Endothelial cell of umbilical vein (primary cell): ENCODE results near the gene TMEM178B. TPM values are rescaled to one million over a fixed set of nuclear protein-coding genes. Genes with fewer than 3 reads are reported as not detected.

ENCODE experiments used
- BruUV-seq: library from RNA; stranded (reverse); fragments of 400-500 nt; replicated peaks from 2 replicates; lab custom pipeline; 2021; lab: Mats Ljungman, UMichigan
- CTCF ChIA-PET: fragments of 300-600, 350-600 bp; sonication (Branson Sonifier 250); formaldehyde crosslinking; loops from one replicate; lab custom pipeline; 2021; ENCODE audit warnings: antibody characterized with exemption, inconsistent platforms; lab: Charles Lee
- POLR2A ChIA-PET: fragments of 300-600, 350-600 bp; sonication (Branson Sonifier 250); formaldehyde crosslinking; loops from one replicate; lab custom pipeline; 2021; ENCODE audit warnings: antibody characterized with exemption, inconsistent platforms; lab: Charles Lee
- DNase-seq: peaks from one replicate; pipeline ENCODE4 v3.0.0-alpha.2; 2011; ENCODE audit warnings: low read depth, low spot score
- FAIRE-seq: peaks from 2 replicates; lab custom pipeline; 2011; peaks lifted over from hg19 to GRCh38; lab: Jason Lieb, UNC
- H2AFZ ChIP-seq: 2 replicates; pipeline ENCODE4 v1.6.0; 2012; ENCODE audit warnings: low read depth, low read length, control low read depth, inconsistent platforms
- H3K27ac ChIP-seq: 2 replicates; pipeline ENCODE4 v1.5.1; 2011; ENCODE audit warnings: low read depth, mild to moderate bottlenecking, control low read depth, low read length, moderate library complexity; ENCODE audit not compliant: insufficient read depth
- H3K27me3 ChIP-seq, 2 experiments: 2 replicates each; pipeline versions ENCODE4 v1.6.0 to v1.6.1; 2011; ENCODE audit warnings: low read length in 2 of 2, mixed read lengths in 1 of 2; ENCODE audit not compliant: control insufficient read depth in 2 of 2, insufficient read depth in 2 of 2
- H3K36me3 ChIP-seq, 2 experiments: 2 replicates in 1 of 2; 3 replicates in 1 of 2; pipeline ENCODE4 v1.5.1; 2011; ENCODE audit warnings: low read length in 2 of 2, mild to moderate bottlenecking in 1 of 2, moderate library complexity in 1 of 2; ENCODE audit not compliant: control insufficient read depth in 2 of 2, insufficient read depth in 2 of 2; ENCODE audit errors: extremely low read depth in 1 of 2
- H3K4me1 ChIP-seq: 3 replicates; pipeline ENCODE4 v1.5.1; 2011; ENCODE audit warnings: mild to moderate bottlenecking, low read length; ENCODE audit not compliant: control insufficient read depth, insufficient read depth; ENCODE audit errors: extremely low read depth
- H3K4me2 ChIP-seq: 2 replicates; pipeline ENCODE4 v1.6.1; 2011; ENCODE audit warnings: low read length, control low read depth, mixed read lengths; ENCODE audit not compliant: insufficient read depth
- H3K4me3 ChIP-seq, 3 experiments: fragments of 200-600 bp in 1 of 3; sonication (generic), shearing (Covaris generic) in 1 of 3; replicated peaks in 1 of 3; 2 replicates each; pipeline ENCODE4 v1.5.1; 2011 to 2016; ENCODE audit warnings: control low read depth in 3 of 3, low read length in 3 of 3, mild to moderate bottlenecking in 2 of 3, inconsistent platforms in 1 of 3, low read depth in 1 of 3, moderate library complexity in 1 of 3; ENCODE audit not compliant: insufficient read depth in 1 of 3
- H3K79me2 ChIP-seq: 2 replicates; pipeline ENCODE4 v1.6.0; 2012; ENCODE audit warnings: low read length, inconsistent platforms; ENCODE audit not compliant: control insufficient read depth, insufficient read depth
- H3K9ac ChIP-seq: replicated peaks from 2 replicates; pipeline ENCODE3; 2011; ENCODE audit warnings: low read length, control low read depth; ENCODE audit not compliant: insufficient read depth; ENCODE audit errors: extremely low read depth
- H3K9me1 ChIP-seq: replicated peaks from 3 replicates; pipeline ENCODE4 v1.6.0; 2011; ENCODE audit warnings: mild to moderate bottlenecking, low read length; ENCODE audit not compliant: control insufficient read depth, insufficient read depth; ENCODE audit errors: extremely low read depth
- H3K9me3 ChIP-seq: replicated peaks from 2 replicates; pipeline ENCODE4 v1.5.1; 2012; ENCODE audit warnings: low read length, inconsistent platforms; ENCODE audit not compliant: control insufficient read depth, insufficient read depth
- H4K20me1 ChIP-seq: replicated peaks from 2 replicates; pipeline ENCODE3; 2011; ENCODE audit warnings: mild to moderate bottlenecking, low read length; ENCODE audit not compliant: control insufficient read depth, insufficient read depth; ENCODE audit errors: extremely low read depth
- EZH2 ChIP-seq: IDR thresholded peaks from 2 replicates; pipeline ENCODE4 v1.6.1; 2012; ENCODE audit warnings: borderline replicate concordance, low read depth, mild to moderate bottlenecking, moderate library complexity, low read length, inconsistent platforms; ENCODE audit not compliant: severe bottlenecking
- FOS ChIP-seq: IDR thresholded peaks from 2 replicates; pipeline ENCODE4 v1.6.1; 2011; ENCODE audit warnings: mild to moderate bottlenecking, low read length, moderate library complexity, borderline replicate concordance; ENCODE audit not compliant: insufficient read depth
- GATA2 ChIP-seq: IDR thresholded peaks from 2 replicates; pipeline ENCODE4 v1.7.0; 2011; ENCODE audit warnings: low read depth, mild to moderate bottlenecking, moderate library complexity, mixed read lengths, low read length; ENCODE audit not compliant: insufficient read length, insufficient read depth
- JUN ChIP-seq: IDR thresholded peaks from 2 replicates; pipeline ENCODE4 v1.6.1; 2011; ENCODE audit warnings: borderline replicate concordance, low read depth; ENCODE audit not compliant: insufficient read length, insufficient read depth
- MYC ChIP-seq: IDR thresholded peaks from one replicate; pipeline ENCODE4 v1.6.1; 2011; ENCODE audit warnings: mild to moderate bottlenecking, low read depth, low read length
- POLR2A ChIP-seq: IDR thresholded peaks from 2 replicates; pipeline ENCODE4 v1.6.1; 2012; ENCODE audit warnings: low read depth, mild to moderate bottlenecking, control low read depth, low read length
- POLR2AphosphoS5 ChIP-seq: IDR thresholded peaks from 2 replicates; pipeline ENCODE4 v1.6.1; 2012; ENCODE audit warnings: low read depth, mild to moderate bottlenecking, control low read depth, low read length, moderate library complexity; ENCODE audit not compliant: insufficient read depth
- dilution Hi-C: fragments of 300-500 bp; cut with MboI; formaldehyde crosslinking; loops from one replicate; pipeline ENCODE4 v1.15.0; 2019; ENCODE audit warnings: low sequenced_read_pairs; ENCODE audit not compliant: extremely low pct_ligation_motif_present
- intact Hi-C: fragments of 100-400 bp; cut with micrococcal nuclease; formaldehyde crosslinking; loops from one replicate; pipeline ENCODE4 v1.10.0; 2022
- polyA plus RNA-seq, 4 experiments: library from polyadenylated mRNA; depleted of rRNA in 3 of 4; stranded (reverse) in 3 of 4; unstranded in 1 of 4; fragments of >200 nt; gene quantifications; 2 replicates each; pipeline versions ENCODE4 v1.2.1 to v1.2.3, GENCODE V29; 2011 to 2012; ENCODE audit warnings: missing spikeins in 1 of 4
- total RNA-seq: library from RNA; stranded (reverse); gene quantifications from 2 replicates; pipeline ENCODE4 v1.2.3, GENCODE V29; 2021
- TF ChIP-seq, protein P1 (sequence below), 2 donors: IDR thresholded peaks; 1 replicate in 1 of 2; 2 replicates in 1 of 2; pipeline ENCODE4 v1.5.1; 2011; ENCODE audit warnings: low read length in 2 of 2, mild to moderate bottlenecking in 2 of 2, moderate library complexity in 2 of 2, control low read depth in 1 of 2, inconsistent platforms in 1 of 2, low read depth in 1 of 2; ENCODE audit not compliant: insufficient read depth in 1 of 2; ENCODE audit errors: extremely low read depth in 1 of 2

Gene TMEM178B
- total and polyA plus RNA-seq, 2 donors (not counting 3 experiments of a cell fraction or from before 2014, with no cell fraction given) = not detected

GRCh38 chr7:141312395-141312794 is 238.5 kb downstream of the TMEM178B start:
- intact Hi-C loops = no loop called here
- BruUV-seq = no TSS peak
- no peaks in the 10 kb centered on the region for H3K27me3 ChIP-seq
- H3K4me2 ChIP-seq = no peak overlapping the region
- FAIRE-seq = no peak
- no peak for TF ChIP-seq JUN
- TF ChIP-seq EZH2 = no peak
- TF ChIP-seq MYC = no peak
- TF ChIP-seq, protein P1, sequence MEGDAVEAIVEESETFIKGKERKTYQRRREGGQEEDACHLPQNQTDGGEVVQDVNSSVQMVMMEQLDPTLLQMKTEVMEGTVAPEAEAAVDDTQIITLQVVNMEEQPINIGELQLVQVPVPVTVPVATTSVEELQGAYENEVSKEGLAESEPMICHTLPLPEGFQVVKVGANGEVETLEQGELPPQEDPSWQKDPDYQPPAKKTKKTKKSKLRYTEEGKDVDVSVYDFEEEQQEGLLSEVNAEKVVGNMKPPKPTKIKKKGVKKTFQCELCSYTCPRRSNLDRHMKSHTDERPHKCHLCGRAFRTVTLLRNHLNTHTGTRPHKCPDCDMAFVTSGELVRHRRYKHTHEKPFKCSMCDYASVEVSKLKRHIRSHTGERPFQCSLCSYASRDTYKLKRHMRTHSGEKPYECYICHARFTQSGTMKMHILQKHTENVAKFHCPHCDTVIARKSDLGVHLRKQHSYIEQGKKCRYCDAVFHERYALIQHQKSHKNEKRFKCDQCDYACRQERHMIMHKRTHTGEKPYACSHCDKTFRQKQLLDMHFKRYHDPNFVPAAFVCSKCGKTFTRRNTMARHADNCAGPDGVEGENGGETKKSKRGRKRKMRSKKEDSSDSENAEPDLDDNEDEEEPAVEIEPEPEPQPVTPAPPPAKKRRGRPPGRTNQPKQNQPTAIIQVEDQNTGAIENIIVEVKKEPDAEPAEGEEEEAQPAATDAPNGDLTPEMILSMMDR (IDR thresholded peaks at IDR 0.05; ENCODE audit: extremely low read depth in 1 of 2, insufficient read depth in 1 of 2, low read depth in 1 of 2, low read length in 2 of 2) = no peak
- TF ChIP-seq GATA2 = no peak
- no peak for TF ChIP-seq POLR2A
- no peak for TF ChIP-seq POLR2AphosphoS5
- TF ChIP-seq FOS = no peak
- DNase-seq = no peak
- H3K36me3 ChIP-seq = no peaks in the 10 kb centered on the region
- H2AFZ ChIP-seq = no peak overlapping the region
- H3K79me2 ChIP-seq = no peaks in the 10 kb centered on the region
- no peak overlapping the region for H3K27ac ChIP-seq
- no peak overlapping the region for H3K9ac ChIP-seq
- no peaks in the 10 kb centered on the region for H3K9me1 ChIP-seq
- dilution Hi-C loops = no loop called here
- no peaks in the 10 kb centered on the region for H3K4me1 ChIP-seq
- no peaks in the 10 kb centered on the region for H3K9me3 ChIP-seq
- no peaks in the 10 kb centered on the region for H4K20me1 ChIP-seq
- ChIA-PET POLR2A (no interaction called here), CTCF (no interaction called here)
- no peak overlapping the region for H3K4me3 ChIP-seq
